ENCODE measurements around the gene ZBTB1.
"Not testable (repeated sequence)": the region's sequence is repeated elsewhere in the genome, so short reads cannot be mapped to it uniquely, and the experiment has no call there.

The ZBTB1 gene

DNA sequence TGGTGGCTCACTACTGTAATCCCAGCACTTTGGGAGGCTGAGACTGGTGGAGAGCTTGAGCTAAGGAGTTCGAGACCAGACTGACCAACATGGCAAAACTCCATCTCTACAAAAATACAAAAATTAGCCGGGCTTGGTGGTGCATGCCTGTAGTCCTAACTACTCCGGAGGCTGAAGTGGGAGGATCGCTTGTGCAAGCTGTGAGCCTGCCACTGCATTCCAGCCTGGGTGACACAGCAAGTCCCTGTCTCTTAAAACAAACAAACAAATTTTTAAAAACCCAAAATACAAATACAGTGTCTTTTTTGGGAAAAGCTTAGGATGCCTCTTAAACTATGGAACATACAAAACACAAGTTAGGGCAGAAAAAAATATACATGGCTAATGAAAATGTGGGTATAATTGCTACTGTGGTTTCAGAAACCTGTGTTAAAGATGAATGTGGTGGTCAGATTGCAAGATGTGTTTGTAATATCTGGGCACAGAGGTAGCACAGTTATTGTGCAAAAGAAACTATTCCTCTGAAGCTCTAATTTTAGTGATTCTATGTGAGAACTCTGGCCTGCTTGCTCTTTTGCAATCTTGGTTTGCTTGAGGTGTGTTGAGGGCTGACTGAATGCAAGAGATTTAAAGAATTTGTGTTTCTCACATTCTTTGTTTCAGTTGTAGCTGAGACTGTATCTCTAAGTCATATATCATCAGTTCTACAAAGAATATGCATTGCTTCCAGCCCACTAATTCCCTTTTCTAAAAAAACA, 32.1 kb downstream of the ZBTB1 start:
- no peak for DNase-seq

DNA sequence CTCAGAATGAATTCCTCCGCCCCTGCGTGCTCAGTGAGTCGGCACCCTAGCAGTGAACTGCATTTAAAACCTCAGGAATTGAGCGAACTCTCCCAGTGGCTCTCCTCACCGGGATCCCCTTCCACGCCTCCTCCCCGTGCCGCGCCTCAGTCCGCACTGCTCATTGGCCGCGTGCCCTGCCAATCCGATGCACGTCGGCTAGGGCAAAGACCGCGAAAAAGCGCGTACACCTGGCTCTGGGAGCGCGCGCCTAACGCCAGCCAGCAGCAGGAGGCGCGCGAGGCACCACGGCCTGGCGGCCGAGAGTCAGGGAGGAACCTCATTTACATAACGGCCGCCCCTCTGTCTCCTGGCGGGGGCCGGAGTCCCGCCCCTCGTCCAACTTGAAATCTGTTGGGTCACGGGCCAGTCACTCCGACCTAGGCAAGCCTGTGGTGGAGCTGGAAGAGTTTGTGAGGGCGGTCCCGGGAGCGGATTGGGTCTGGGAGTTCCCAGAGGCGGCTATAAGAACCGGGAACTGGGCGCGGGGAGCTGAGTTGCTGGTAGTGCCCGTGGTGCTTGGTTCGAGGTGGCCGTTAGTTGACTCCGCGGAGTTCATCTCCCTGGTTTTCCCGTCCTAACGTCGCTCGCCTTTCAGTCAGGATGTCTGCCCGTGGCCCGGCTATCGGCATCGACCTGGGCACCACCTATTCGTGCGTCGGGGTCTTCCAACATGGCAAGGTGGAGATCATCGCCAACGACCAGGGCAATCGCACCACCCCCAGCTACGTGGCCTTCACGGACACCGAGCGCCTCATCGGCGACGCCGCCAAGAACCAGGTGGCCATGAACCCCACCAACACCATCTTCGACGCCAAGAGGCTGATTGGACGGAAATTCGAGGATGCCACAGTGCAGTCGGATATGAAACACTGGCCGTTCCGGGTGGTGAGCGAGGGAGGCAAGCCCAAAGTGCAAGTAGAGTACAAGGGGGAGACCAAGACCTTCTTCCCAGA, 35.9 kb downstream of the ZBTB1 start, which contains the start of gene HSPA2:
HSPA2 (plus strand) TSS at position 534 of the 995 bp plus-strand sequence; CDS start at position 643, 109 bp downstream.
- peak; percentile 87 for DNase-seq

DNA sequence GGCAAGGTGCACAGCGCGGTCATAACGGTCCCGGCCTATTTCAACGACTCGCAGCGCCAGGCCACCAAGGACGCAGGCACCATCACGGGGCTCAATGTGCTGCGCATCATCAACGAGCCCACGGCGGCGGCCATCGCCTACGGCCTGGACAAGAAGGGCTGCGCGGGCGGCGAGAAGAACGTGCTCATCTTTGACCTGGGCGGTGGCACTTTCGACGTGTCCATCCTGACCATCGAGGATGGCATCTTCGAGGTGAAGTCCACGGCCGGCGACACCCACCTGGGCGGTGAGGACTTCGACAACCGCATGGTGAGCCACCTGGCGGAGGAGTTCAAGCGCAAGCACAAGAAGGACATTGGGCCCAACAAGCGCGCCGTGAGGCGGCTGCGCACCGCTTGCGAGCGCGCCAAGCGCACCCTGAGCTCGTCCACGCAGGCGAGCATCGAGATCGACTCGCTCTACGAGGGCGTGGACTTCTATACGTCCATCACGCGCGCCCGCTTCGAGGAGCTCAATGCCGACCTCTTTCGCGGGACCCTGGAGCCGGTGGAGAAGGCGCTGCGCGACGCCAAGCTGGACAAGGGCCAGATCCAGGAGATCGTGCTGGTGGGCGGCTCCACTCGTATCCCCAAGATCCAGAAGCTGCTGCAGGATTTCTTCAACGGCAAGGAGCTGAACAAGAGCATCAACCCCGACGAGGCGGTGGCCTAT, 36.8 kb downstream of the ZBTB1 start:
- no peak for DNase-seq

DNA sequence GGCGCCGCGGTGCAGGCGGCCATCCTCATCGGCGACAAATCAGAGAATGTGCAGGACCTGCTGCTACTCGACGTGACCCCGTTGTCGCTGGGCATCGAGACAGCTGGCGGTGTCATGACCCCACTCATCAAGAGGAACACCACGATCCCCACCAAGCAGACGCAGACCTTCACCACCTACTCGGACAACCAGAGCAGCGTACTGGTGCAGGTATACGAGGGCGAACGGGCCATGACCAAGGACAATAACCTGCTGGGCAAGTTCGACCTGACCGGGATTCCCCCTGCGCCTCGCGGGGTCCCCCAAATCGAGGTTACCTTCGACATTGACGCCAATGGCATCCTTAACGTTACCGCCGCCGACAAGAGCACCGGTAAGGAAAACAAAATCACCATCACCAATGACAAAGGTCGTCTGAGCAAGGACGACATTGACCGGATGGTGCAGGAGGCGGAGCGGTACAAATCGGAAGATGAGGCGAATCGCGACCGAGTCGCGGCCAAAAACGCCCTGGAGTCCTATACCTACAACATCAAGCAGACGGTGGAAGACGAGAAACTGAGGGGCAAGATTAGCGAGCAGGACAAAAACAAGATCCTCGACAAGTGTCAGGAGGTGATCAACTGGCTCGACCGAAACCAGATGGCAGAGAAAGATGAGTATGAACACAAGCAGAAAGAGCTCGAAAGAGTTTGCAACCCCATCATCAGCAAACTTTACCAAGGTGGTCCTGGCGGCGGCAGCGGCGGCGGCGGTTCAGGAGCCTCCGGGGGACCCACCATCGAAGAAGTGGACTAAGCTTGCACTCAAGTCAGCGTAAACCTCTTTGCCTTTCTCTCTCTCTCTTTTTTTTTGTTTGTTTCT, 37.6 kb downstream of the ZBTB1 start:
- DNase-seq: no peak

DNA sequence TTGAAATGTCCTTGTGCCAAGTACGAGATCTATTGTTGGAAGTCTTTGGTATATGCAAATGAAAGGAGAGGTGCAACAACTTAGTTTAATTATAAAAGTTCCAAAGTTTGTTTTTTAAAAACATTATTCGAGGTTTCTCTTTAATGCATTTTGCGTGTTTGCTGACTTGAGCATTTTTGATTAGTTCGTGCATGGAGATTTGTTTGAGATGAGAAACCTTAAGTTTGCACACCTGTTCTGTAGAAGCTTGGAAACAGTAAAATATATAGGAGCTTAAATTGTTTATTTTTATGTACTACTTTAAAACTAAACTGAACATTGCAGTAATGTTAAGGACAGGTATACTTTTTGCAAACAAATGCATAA, 38.2 kb downstream of the ZBTB1 start:
- no peak for DNase-seq

DNA sequence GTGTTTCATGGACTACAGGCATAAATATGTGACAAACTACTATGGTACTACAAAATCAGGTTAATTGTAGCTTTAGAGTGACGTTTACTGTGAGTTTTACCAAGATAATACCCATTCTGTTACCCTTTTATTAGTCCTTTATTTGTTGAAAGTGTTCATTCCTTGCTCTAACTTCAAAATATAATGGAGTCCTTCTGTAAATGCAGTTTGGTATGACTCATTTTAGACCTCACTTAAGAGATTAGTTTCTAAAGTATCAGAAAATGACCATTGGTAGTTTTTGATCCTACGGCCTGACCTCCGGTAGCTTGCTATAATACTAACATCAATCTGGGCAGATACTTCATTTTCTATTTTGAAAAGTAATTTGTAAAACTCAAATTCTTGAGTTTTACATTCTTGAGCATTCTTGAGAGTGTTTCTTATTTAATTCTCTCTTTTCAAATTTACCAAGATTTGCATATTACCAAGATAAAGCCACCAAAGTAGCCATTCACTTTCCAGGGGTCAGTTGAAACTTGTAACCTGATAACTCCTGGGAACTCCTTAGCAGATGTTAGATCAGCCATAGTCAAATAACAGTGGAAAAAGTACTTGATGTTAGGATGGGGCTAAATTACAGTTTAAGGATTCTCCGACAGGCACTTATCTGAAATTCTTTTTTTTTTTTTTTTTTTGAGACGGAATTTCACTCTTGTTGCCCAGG, 40.2 kb downstream of the ZBTB1 start:
- DNase-seq: no peak

DNA sequence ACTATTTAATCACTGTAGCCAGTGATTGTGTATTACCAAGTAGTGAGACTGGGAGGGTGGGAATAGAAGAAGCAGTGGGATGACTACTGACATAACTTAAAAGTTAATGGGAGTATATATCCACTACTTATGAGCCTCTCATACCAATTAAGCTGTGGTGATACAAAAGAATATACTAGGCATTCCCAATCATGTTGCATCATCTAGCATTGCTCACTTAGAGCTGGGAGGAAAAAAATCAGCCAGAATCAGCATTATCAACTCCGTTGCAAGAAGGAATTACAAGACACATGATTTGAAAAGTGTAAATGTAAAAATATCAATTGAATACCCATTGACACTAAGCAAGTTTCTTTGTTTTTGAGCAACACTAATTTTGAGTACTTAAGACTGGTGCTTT, 44.4 kb downstream of the ZBTB1 start:
- no peak for DNase-seq

DNA sequence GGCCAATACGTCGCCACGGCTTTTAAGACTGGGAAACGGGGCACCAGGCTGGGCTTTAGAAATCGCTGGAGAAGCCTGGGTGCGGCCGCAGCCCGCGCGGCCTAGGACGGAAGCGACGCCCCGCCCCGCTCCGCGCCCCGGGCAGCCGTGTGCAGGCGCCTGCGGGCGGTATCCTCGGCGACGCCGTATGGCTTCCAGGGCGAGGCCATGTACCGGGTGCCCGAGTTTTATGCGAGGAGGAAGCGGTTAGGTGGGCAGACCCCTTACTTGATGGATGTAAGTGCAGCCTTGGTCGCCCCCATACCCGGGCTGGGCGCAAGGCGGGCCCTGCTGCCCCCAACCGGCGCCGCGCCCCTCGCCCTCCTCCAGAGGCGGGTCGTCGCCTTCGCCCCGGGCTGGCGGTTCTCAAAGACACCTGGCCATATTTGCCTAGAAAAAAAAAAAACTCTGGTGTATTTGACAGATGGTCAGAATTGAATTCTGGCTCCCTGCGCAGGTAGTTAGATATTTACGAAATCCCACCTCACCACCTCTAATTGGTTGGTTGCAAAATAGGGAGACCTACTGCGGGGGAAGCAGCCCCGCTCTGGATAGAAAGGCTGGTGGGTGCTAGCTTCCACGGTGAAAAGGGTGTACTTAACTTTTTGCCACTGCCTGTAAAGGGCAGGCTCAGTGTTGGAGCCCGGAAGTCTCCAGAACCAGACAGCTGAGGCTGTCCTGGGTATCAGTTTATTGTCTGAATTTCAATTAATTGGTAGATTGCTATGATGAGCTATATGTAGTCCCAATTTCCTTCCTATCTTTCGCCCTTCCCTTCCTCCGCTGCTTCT, 45.4 kb downstream of the ZBTB1 start, which contains the start of gene PPP1R36:
PPP1R36 (plus strand) TSS at position 171 of the 830 bp plus-strand sequence; CDS start at position 208, 37 bp downstream.
- DNase-seq: no peak

DNA sequence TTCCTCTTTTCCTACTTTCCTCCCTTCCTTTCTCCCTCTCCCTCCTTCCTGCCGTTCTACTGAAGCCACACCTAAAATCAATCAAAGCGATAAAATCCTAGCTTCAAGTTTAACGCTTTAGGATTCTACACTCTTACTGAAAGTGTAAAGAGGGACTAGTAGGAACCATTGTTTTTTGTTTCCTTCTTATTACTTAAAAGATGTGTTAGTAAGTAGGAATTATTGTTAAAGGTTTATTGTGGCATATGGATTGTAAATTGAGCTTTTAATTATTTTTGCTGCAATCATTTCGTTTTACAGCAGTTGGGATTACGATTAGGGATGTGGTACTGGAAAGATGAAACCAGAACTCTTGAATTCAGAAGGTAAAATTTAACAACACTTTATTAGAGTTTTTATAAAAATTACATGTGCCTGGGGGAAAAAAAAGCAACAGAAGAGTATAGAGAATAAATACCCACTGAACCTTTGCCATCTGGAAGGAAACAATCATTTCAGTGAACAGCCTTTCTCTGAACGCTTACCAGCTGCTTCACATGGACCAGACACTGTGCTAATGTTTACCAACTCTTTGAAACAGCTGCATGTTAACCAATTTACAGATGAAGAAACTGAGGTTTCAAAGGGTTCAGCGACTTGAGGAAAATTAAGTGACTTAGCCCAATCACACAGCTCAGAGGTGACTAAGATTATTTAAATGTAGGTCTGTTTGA, 46.2 kb downstream of the ZBTB1 start:
- DNase-seq: no peak

DNA sequence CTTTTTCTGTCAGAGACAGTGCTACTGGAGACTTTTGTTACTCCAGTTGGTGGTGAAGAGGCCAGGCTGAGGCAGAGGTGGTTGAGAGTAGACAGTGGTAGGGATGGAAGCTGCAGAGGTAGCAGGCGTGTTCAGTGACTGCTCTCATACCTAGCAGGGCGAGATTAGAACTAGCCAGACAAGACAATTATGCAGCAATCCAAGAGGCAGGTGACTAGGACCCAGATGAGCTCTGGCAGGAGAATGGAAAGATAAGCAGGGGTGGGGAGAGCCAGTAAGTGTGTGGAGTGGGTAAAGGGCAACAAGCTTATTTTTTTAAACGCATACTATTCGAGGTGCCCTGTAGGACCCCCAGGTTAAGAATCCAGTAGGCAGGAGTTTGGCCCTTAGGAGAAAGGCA, 50.0 kb downstream of the ZBTB1 start:
- no peak for DNase-seq

DNA sequence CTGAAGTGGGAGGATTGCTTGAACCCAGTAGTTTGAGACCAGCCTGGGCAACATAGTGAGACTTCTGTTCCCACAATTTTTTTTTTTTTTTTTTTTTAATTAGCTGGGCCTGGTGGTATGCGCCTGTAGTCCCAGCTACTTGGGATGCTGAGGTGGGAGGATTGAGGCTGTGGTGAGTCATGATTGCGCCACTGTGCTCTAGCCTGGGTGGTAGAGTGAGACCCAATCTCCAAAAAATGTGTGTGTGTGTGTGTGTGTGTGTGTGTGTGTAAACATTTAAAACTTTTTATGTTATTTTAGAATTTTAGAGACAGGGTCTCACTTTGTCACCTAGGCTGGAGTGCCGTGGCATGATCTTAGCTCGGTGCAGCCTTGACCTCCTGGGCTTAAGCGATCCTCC, 52.0 kb downstream of the ZBTB1 start:
- DNase-seq: no peak

DNA sequence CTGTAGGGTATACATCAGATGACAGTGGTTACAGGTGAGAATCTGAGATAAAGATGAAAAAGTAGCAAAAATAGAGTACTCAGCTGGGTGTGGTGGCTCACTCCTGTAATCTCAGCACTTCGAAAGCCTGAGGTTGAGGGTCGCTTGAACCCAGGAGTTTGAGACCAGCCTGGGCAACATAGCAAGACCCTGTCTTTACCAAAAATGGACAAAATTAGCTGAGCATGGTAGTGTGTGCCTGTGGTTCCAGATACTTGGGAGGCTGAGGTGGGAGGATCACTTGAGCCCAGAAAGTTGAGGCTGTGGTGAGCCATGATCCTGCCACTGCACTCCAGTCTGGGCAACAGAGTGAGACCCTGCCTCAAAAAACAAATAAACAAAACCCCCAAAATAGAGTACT, 53.6 kb downstream of the ZBTB1 start:
- not testable (repeated sequence) for DNase-seq

DNA sequence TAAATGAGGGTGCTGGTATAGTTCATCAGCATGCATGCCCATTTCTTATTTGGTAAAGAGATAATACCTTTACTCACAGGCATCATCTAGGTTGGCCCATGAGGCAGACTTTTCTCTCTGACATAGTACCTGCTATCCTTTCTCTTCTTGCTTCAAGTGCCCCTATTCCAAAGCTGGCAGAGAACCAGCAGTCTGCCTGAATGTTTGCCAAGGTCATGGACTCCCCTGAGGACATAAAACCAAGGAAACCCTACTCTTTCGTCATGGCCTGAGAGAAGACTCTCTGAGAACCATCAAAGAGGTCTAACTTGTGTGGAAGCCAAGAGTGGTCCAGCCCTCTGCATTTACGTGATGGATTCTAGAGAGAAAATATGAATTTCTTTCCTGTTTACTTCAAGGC, 57.1 kb downstream of the ZBTB1 start:
- DNase-seq: no peak

DNA sequence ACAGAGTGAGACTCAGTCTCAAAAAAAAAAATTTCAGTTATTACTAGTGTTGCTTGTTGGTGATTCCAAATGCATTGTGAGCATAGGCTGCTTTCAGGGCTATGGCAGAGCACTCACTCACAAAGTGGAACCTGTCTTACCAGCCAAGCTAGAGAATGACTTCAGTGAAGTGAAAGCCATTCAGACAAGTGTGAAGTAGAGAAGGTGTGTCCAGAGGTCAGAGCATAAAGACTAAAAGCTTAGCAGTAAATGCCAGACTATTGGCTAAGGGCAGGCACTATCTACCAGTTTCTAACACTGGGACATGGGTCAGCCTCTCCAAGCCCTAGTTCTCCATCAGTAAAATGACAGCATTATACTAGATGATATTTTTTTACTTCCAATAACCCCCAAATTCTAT, 57.9 kb downstream of the ZBTB1 start:
- DNase-seq: no peak

DNA sequence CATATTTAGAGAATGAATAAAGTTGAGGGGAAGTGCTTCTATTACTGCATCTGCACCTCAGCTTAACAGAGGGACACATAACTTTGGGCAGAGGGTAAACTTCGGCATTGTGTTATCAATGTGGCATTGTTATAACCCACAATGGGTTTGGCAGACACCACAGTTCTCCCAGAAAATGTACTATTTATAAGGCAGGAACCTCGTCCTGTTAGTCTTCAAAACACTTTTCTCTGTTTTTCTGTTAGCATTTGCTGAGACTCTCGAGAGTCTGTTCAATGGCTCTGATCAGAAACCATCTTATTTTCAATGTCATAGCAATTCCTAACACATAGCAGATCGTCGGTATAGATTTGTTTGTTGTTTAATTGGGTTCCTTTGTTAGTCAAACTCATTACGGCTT, 59.1 kb downstream of the ZBTB1 start:
- DNase-seq: no peak

DNA sequence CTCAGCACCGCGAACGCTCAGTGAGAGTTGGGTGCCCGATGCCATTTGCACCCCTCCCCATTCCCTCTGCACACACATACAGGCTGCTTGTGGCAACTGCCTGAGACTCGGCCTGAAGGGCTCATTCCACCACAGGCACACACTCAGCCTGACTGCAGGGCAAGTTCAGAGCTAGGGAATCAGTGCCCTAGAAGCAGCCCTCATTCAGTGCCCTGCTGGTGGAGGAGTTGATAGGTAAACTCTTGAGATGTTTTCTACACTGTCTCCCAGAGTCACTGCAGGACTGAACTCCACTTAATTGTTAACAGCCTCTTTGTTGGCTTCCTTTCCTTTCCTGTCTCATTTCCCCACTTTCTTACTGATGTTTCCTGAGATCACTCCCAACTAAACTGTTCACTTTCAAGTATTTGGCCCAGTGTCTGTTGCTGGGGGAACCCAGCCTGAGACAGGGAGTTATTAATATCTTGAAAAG, 62.1 kb downstream of the ZBTB1 start:
- no peak for DNase-seq

DNA sequence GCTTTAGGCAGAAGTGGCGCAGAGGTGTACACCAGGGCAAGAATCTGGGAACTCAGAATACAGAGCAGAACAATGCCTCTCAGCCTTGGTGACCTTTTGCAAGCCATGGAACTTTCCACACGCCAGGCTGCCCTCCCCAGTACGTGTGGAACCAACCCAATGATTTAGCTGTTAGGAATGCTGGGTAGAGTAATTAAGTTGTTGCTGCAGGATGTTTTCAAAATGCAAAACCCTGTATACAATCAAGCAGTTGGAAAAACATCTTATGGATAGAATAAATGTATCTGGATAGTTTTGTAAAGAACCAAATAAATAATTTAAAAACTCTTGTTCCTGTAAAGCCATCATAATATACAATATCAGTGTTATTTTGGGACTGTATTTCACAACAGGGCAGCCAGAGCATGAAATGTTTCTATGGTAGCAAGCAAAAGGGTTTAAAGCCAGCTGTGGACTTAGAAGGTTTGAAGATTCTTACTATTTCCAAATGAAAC, 64.6 kb downstream of the ZBTB1 start:
- DNase-seq: no peak

DNA sequence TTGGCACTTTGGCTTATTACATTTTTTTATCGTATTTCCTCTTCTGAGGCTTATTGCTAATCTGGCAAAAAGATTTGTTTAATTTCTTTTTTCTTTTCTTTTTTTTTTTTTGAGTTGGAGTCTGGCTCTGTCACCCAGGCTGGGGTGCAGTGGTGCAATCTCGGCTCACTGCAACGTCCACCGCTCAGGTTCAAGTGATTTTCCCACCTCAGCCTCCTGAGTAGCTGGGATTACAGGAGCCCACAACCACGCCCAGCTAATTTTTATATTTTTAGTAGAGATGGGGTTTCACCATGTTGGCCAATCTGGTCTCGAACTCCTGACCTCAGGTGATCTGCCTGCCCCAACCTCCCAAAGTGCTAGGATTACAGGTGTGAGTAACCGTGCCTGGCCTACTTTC, 65.1 kb downstream of the ZBTB1 start:
- DNase-seq: not testable (repeated sequence)

DNA sequence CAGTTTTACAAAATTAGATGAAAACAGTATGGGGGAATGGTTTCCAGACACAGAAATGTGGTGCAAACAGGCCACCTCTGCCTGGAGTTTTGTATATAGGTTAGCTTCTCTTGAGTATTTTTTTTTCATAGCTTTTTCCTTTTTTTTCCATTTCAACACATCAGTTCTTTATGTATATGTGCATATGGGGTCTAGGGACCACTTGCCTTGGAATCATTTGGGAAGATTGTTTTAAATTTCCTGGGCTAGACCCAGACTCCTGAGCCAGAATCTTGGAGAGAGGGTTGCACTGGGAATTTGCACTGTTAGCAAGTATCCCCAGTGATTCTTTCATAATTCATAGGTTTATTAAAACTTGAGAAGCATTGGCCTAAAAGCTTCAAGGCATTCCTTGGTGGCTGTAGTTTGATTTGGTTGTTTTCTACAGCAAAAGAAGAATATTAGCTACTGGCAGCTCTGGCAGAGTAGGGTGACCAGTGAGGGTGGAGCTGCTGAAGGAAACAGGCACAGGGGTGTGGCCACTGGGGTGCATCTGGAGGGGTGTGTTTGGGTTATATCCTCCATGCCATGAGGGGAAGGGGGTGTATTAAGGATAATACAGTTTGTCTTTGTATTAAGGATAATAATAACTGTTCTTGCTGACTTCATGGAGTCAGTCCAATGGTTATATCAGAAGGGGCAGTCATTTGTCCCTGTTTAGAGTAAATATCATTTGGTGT, 68.0 kb downstream of the ZBTB1 start:
- no peak for DNase-seq

Data from activated T-cell treated with anti-CD3 and anti-CD28 coated beads for 4 hours (primary cell).